ENCODE results near the gene NPY. TPM values are rescaled to one million over a fixed set of nuclear protein-coding genes. Genes with fewer than 3 reads are reported as not detected.

NPY gene
- total RNA-seq, 1 donor from 2014 or later, result not detected

- DNase-seq (ENCODE audit: low read depth), result no peak
Measured at GRCh38 chr7:24313777-24314176, 29.8 kb downstream of the NPY start.

- DNase-seq (ENCODE audit: low read depth), result no peak
Measured at GRCh38 chr7:24316340-24316739, 32.4 kb downstream of the NPY start.

GRCh38 chr7:24318326-24318725 lies 34.3 kb downstream of the NPY start:
- DNase-seq (ENCODE audit: low read depth), result peak; percentile 19

GRCh38 chr7:24319209-24319608 lies 35.2 kb downstream of the NPY start:
- no peak for DNase-seq (ENCODE audit: low read depth)

- DNase-seq (ENCODE audit: low read depth), result no peak
Measured at GRCh38 chr7:24323961-24324480, 40.0 kb downstream of the NPY start.

GRCh38 chr7:24325708-24326107 lies 41.7 kb downstream of the NPY start:
- DNase-seq (ENCODE audit: low read depth), result no peak

GRCh38 chr7:24328050-24328449 lies 44.1 kb downstream of the NPY start:
- DNase-seq (ENCODE audit: low read depth), result peak; percentile 36

GRCh38 chr7:24328894-24329293 lies 44.9 kb downstream of the NPY start:
- no peak for DNase-seq (ENCODE audit: low read depth)

GRCh38 chr7:24334012-24334411 lies 50.0 kb downstream of the NPY start:
- no peak for DNase-seq (ENCODE audit: low read depth)

GRCh38 chr7:24334627-24335026 lies 50.6 kb downstream of the NPY start:
- no peak for DNase-seq (ENCODE audit: low read depth)

- DNase-seq (ENCODE audit: low read depth), result no peak
Measured at GRCh38 chr7:24336461-24336860, 52.5 kb downstream of the NPY start.

- DNase-seq (ENCODE audit: low read depth), result no peak
Measured at GRCh38 chr7:24337180-24337579, 53.2 kb downstream of the NPY start.

GRCh38 chr7:24339575-24339974 lies 55.6 kb downstream of the NPY start:
- DNase-seq (ENCODE audit: low read depth), result no peak

- DNase-seq (ENCODE audit: low read depth), result no peak
Measured at GRCh38 chr7:24340727-24341126, 56.7 kb downstream of the NPY start.

Data from renal cortical epithelial cell (primary cell).